Neural crest cell (in vitro differentiated cells): ENCODE data around the gene FLOT1. TPM values are rescaled to one million over a fixed set of nuclear protein-coding genes. Genes with fewer than 3 reads are reported as not detected.
A peak's percentile ranks its signal among the peaks of the same experiment; 100 is the strongest.

Source experiments
- DNase-seq: peaks from one replicate; pipeline ENCODE4 v3.0.0; 2021; ENCODE audit warnings: low read depth, mixed read lengths, low spot score
- H3K27ac Mint-ChIP-seq: one replicate; pipeline ENCODE4 v1.8.0; 2021; ENCODE audit warnings: mild to moderate bottlenecking, mixed read lengths; ENCODE audit not compliant: unreplicated experiment
- H3K27me3 Mint-ChIP-seq: 2 replicates; pipeline ENCODE4 v1.8.0; 2021; ENCODE audit warnings: low read depth, mild to moderate bottlenecking, mixed read lengths
- H3K36me3 Mint-ChIP-seq: 2 replicates; pipeline ENCODE4 v1.8.0; 2021; ENCODE audit warnings: low read depth, mild to moderate bottlenecking, mixed read lengths
- H3K4me1 Mint-ChIP-seq: 2 replicates; pipeline ENCODE4 v1.8.0; 2021; ENCODE audit warnings: mixed read lengths
- H3K4me3 Mint-ChIP-seq: one replicate; pipeline ENCODE4 v1.8.0; 2021; ENCODE audit warnings: mild to moderate bottlenecking, mixed read lengths
- H3K9me3 Mint-ChIP-seq: 2 replicates; pipeline ENCODE4 v1.8.0; 2021; ENCODE audit warnings: mixed read lengths
- CTCF ChIP-seq: fragments of 200-600 bp; sonication (generic); conservative IDR thresholded peaks from 2 replicates; pipeline ENCODE4 v1.5.0; 2021; ENCODE audit warnings: antibody characterized with exemption, mild to moderate bottlenecking
- total RNA-seq: library from RNA; stranded (reverse); gene quantifications from 2 replicates; pipeline ENCODE4 v1.2.1, GENCODE V29; 2021

Gene FLOT1
- total RNA-seq, 1 donor from 2014 or later = 100 TPM

GRCh38 chr6:30752157-30752927 is 9.9 kb upstream of the FLOT1 start:
- H3K9me3 Mint-ChIP-seq = no peaks in the 10 kb centered on the region
- peaks cover 4% of the 10 kb centered on the region for H3K4me1 Mint-ChIP-seq
- DNase-seq = no peak
- no peaks in the 10 kb centered on the region for H3K36me3 Mint-ChIP-seq
- no peaks in the 10 kb centered on the region for H3K27me3 Mint-ChIP-seq
- no peak overlapping the region for H3K27ac Mint-ChIP-seq
- no peak overlapping the region for H3K4me3 Mint-ChIP-seq
- TF ChIP-seq CTCF = no peak

- no peak overlapping the region for H3K27ac Mint-ChIP-seq
- no peaks in the 10 kb centered on the region for H3K36me3 Mint-ChIP-seq
- peaks cover 5% of the 10 kb centered on the region for H3K4me1 Mint-ChIP-seq
- no peaks in the 10 kb centered on the region for H3K27me3 Mint-ChIP-seq
- TF ChIP-seq CTCF = no peak
- H3K4me3 Mint-ChIP-seq = no peak overlapping the region
- DNase-seq = no peak
- H3K9me3 Mint-ChIP-seq = no peaks in the 10 kb centered on the region
These were observed 7.8 kb upstream of the FLOT1 start for GRCh38 chr6:30750379-30750668.

- Mint-ChIP-seq H3K9me3 (no peaks in the 10 kb centered on the region), H3K27ac (no peak overlapping the region), H3K4me1 (peaks cover 10% of the 10 kb centered on the region), H3K36me3 (no peaks in the 10 kb centered on the region), H3K4me3 (no peak overlapping the region), H3K27me3 (no peaks in the 10 kb centered on the region)
- DNase-seq = no peak
- TF ChIP-seq CTCF = no peak
These were observed 7.3 kb upstream of the FLOT1 start for GRCh38 chr6:30749554-30750378.

- Mint-ChIP-seq H3K36me3 (no peaks in the 10 kb centered on the region), H3K4me3 (no peak overlapping the region), H3K4me1 (peaks cover 14% of the 10 kb centered on the region), H3K27me3 (peaks cover 5% of the 10 kb centered on the region), H3K9me3 (no peaks in the 10 kb centered on the region), H3K27ac (no peak overlapping the region)
- DNase-seq = no peak
- no peak for TF ChIP-seq CTCF
These were observed 6.5 kb upstream of the FLOT1 start for GRCh38 chr6:30748851-30749540.

- no peaks in the 10 kb centered on the region for H3K36me3 Mint-ChIP-seq
- H3K4me1 Mint-ChIP-seq = peaks cover 22% of the 10 kb centered on the region
- no peak for DNase-seq
- peak overlapping the region; percentile 36 for H3K27ac Mint-ChIP-seq
- H3K9me3 Mint-ChIP-seq = no peaks in the 10 kb centered on the region
- H3K4me3 Mint-ChIP-seq = no peak overlapping the region
- no peak for TF ChIP-seq CTCF
- peaks cover 13% of the 10 kb centered on the region for H3K27me3 Mint-ChIP-seq
These were observed 5.6 kb upstream of the FLOT1 start for GRCh38 chr6:30747902-30748769.
